ENCODE results near the gene BMP7. TPM values are rescaled to one million over a fixed set of nuclear protein-coding genes. Genes with fewer than 3 reads are reported as not detected.

The BMP7 gene
- total and polyA plus RNA-seq, 2 of the 13 experiments (the other 11 are each of a cell fraction or from before 2014, with no cell fraction given): not detected

DNA sequence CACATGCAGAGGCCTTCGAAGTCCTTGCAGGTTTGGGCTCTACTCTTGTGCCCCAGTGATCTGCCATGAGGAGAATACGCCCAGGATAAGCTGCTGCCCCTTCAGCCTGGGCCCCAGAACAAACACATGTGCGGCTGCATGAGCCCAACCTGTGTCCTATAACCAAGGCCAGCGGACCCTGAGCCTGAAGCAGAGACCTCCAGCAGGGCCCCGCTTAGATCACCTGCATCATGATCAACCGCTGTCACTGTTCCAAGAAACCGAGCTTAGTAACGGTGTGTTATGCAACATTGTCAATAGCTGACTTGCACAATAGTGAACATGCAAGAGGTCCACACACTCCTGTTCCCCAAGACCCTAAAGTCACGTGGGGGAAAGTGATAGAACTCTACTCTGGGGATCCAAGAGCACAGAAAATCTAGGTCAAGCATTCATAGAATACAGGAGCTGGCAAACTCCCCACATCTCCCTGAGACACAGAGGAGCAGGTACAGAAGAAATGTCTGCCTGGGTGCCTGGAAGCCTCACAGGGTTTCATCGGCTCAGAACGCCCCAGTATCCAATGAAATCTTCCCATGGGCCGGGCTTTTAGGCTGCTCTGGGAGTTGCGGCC, 136.2 kb downstream of the BMP7 start (continued):
- TF ChIP-seq, protein P1, sequence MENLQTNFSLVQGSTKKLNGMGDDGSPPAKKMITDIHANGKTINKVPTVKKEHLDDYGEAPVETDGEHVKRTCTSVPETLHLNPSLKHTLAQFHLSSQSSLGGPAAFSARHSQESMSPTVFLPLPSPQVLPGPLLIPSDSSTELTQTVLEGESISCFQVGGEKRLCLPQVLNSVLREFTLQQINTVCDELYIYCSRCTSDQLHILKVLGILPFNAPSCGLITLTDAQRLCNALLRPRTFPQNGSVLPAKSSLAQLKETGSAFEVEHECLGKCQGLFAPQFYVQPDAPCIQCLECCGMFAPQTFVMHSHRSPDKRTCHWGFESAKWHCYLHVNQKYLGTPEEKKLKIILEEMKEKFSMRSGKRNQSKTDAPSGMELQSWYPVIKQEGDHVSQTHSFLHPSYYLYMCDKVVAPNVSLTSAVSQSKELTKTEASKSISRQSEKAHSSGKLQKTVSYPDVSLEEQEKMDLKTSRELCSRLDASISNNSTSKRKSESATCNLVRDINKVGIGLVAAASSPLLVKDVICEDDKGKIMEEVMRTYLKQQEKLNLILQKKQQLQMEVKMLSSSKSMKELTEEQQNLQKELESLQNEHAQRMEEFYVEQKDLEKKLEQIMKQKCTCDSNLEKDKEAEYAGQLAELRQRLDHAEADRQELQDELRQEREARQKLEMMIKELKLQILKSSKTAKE (CRISPR knock-in tag; IDR thresholded peaks at IDR 0.05; ENCODE audit: borderline replicate concordance): peak; percentile 70
- TF ChIP-seq, protein P2, sequence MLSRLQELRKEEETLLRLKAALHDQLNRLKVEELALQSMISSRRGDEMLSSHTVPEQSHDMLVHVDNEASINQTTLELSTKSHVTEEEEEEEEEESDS (CRISPR knock-in tag; IDR thresholded peaks at IDR 0.05; ENCODE audit: borderline replicate concordance): no peak
- TF ChIP-seq ZNF33B (CRISPR knock-in tag; IDR thresholded peaks at IDR 0.05) (peak; percentile 94; the same call in 1 of the 2 replicates), SAFB2 (CRISPR knock-in tag; IDR thresholded peaks at IDR 0.05; ENCODE audit: borderline replicate concordance, low read depth) (no peak), ZFAT (CRISPR knock-in tag; conservative IDR thresholded peaks at IDR 0.05) (no peak), ARID2 (CRISPR knock-in tag; IDR thresholded peaks at IDR 0.05; ENCODE audit: borderline replicate concordance) (no peak)
- TF ChIP-seq, protein P3, sequence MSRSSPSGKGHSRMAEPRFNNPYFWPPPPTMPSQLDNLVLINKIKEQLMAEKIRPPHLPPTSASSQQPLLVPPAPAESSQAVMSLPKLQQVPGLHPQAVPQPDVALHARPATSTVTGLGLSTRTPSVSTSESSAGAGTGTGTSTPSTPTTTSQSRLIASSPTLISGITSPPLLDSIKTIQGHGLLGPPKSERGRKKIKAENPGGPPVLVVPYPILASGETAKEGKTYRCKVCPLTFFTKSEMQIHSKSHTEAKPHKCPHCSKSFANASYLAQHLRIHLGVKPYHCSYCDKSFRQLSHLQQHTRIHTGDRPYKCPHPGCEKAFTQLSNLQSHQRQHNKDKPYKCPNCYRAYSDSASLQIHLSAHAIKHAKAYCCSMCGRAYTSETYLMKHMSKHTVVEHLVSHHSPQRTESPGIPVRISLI (CRISPR knock-in tag; IDR thresholded peaks at IDR 0.05; ENCODE audit: borderline replicate concordance): no peak
- TF ChIP-seq, protein P4, sequence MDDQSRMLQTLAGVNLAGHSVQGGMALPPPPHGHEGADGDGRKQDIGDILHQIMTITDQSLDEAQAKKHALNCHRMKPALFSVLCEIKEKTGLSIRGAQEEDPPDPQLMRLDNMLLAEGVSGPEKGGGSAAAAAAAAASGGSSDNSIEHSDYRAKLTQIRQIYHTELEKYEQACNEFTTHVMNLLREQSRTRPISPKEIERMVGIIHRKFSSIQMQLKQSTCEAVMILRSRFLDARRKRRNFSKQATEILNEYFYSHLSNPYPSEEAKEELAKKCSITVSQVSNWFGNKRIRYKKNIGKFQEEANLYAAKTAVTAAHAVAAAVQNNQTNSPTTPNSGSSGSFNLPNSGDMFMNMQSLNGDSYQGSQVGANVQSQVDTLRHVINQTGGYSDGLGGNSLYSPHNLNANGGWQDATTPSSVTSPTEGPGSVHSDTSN (CRISPR knock-in tag; IDR thresholded peaks at IDR 0.05; ENCODE audit: borderline replicate concordance): no peak
- TF ChIP-seq, protein P5, sequence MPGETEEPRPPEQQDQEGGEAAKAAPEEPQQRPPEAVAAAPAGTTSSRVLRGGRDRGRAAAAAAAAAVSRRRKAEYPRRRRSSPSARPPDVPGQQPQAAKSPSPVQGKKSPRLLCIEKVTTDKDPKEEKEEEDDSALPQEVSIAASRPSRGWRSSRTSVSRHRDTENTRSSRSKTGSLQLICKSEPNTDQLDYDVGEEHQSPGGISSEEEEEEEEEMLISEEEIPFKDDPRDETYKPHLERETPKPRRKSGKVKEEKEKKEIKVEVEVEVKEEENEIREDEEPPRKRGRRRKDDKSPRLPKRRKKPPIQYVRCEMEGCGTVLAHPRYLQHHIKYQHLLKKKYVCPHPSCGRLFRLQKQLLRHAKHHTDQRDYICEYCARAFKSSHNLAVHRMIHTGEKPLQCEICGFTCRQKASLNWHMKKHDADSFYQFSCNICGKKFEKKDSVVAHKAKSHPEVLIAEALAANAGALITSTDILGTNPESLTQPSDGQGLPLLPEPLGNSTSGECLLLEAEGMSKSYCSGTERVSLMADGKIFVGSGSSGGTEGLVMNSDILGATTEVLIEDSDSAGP (CRISPR knock-in tag; IDR thresholded peaks at IDR 0.05; ENCODE audit: borderline replicate concordance): no peak
- TF ChIP-seq, protein P6, sequence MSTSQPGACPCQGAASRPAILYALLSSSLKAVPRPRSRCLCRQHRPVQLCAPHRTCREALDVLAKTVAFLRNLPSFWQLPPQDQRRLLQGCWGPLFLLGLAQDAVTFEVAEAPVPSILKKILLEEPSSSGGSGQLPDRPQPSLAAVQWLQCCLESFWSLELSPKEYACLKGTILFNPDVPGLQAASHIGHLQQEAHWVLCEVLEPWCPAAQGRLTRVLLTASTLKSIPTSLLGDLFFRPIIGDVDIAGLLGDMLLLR (CRISPR knock-in tag; IDR thresholded peaks at IDR 0.05): no peak
- TF ChIP-seq, protein P7, sequence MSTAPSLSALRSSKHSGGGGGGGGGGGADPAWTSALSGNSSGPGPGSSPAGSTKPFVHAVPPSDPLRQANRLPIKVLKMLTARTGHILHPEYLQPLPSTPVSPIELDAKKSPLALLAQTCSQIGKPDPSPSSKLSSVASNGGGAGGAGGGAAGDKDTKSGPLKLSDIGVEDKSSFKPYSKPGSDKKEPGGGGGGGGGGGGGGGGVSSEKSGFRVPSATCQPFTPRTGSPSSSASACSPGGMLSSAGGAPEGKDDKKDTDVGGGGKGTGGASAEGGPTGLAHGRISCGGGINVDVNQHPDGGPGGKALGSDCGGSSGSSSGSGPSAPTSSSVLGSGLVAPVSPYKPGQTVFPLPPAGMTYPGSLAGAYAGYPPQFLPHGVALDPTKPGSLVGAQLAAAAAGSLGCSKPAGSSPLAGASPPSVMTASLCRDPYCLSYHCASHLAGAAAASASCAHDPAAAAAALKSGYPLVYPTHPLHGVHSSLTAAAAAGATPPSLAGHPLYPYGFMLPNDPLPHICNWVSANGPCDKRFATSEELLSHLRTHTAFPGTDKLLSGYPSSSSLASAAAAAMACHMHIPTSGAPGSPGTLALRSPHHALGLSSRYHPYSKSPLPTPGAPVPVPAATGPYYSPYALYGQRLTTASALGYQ (CRISPR knock-in tag; IDR thresholded peaks at IDR 0.05): no peak
- TF ChIP-seq, protein P8, sequence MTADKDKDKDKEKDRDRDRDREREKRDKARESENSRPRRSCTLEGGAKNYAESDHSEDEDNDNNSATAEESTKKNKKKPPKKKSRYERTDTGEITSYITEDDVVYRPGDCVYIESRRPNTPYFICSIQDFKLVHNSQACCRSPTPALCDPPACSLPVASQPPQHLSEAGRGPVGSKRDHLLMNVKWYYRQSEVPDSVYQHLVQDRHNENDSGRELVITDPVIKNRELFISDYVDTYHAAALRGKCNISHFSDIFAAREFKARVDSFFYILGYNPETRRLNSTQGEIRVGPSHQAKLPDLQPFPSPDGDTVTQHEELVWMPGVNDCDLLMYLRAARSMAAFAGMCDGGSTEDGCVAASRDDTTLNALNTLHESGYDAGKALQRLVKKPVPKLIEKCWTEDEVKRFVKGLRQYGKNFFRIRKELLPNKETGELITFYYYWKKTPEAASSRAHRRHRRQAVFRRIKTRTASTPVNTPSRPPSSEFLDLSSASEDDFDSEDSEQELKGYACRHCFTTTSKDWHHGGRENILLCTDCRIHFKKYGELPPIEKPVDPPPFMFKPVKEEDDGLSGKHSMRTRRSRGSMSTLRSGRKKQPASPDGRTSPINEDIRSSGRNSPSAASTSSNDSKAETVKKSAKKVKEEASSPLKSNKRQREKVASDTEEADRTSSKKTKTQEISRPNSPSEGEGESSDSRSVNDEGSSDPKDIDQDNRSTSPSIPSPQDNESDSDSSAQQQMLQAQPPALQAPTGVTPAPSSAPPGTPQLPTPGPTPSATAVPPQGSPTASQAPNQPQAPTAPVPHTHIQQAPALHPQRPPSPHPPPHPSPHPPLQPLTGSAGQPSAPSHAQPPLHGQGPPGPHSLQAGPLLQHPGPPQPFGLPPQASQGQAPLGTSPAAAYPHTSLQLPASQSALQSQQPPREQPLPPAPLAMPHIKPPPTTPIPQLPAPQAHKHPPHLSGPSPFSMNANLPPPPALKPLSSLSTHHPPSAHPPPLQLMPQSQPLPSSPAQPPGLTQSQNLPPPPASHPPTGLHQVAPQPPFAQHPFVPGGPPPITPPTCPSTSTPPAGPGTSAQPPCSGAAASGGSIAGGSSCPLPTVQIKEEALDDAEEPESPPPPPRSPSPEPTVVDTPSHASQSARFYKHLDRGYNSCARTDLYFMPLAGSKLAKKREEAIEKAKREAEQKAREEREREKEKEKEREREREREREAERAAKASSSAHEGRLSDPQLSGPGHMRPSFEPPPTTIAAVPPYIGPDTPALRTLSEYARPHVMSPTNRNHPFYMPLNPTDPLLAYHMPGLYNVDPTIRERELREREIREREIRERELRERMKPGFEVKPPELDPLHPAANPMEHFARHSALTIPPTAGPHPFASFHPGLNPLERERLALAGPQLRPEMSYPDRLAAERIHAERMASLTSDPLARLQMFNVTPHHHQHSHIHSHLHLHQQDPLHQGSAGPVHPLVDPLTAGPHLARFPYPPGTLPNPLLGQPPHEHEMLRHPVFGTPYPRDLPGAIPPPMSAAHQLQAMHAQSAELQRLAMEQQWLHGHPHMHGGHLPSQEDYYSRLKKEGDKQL (CRISPR knock-in tag; IDR thresholded peaks at IDR 0.05; ENCODE audit: low read depth): peak; percentile 60; the same call in 1 of the 2 replicates
